GM18861 (cell line): Measurements from ENCODE around the gene TESPA1.
"Not testable (repeated sequence)": the region's sequence is repeated elsewhere in the genome, so short reads cannot be mapped to it uniquely, and the experiment has no call there.

Experiments
- ATAC-seq: cut with Tn5 transposase; IDR thresholded peaks from one replicate; pipeline ENCODE4 v1.9.1; 2021; ENCODE audit not compliant: unreplicated experiment

The TESPA1 gene

GRCh38 chr12:54949073-54949711, 35.4 kb downstream of the TESPA1 start:
- ATAC-seq, result no peak

DNA sequence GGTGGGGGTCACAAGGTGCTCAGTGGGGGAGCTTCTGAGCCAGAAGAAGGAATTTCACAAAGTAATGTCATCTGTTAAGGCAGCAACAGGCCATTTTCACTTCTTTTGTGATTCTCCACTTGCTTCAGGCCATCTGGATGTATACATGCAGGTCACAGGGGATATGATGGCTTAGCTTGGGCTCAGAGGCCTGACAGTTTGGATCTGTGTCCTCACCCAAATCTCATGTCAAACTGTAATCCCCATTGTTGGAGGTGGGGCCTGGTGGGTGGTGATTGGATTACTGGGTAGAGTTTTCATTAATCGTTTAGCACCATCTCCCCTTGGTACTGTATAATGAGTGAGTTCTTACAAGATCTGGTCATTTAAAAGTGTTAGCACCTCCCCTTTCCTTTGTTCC, 36.4 kb downstream of the TESPA1 start:
- ATAC-seq, result no peak

GRCh38 chr12:54945082-54945481, 39.5 kb downstream of the TESPA1 start:
- no peak for ATAC-seq

GRCh38 chr12:54943292-54943691, 41.3 kb downstream of the TESPA1 start:
- not testable (repeated sequence) for ATAC-seq

GRCh38 chr12:54941659-54942058, 42.9 kb downstream of the TESPA1 start:
- ATAC-seq, result no peak

DNA sequence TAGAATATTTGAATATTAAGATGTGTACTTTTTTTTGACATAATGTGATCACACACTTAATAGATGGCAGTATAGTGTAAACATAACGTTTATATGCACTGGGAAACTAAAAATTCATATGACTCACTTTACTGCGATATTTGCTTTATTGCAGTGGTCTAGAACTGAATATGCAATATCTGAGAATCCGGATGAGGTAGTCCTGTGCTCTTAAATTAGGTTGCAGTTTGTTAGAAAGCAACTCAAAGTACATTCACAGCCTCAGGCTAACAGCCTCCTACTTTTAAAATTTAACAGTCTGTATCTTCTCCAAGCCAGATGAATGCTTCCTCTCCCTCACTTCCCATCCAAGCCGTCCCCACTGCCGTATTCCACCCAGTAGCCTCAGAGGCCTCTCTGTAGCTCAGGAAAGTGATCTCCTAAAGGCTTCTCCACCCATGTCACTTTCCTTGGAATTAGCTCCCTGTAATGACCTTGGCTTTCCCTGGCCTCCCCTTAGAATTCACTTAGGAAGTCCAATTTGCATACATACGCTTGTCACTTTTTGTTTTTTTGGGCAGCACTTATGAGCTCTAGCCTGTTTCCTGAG, 43.7 kb downstream of the TESPA1 start:
- no peak for ATAC-seq

DNA sequence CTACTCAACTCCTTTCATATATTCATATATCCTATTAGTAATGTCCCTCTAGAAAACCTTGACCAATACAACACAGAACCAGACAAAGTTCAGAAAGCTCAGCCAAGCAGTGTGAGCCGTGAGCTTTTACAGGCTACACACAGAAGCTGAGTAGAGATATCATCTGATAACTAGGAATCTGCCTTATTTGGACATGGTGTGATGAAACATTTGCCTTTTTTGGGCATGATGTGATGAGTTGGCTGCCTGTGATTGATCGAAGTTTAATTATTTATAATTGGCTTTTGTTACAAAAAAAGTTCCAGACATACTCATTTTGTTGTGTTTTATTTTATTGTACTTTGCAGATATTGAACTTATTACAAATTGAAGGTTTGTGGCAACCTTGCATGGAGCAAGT, 46.6 kb downstream of the TESPA1 start:
- ATAC-seq, result no peak

- ATAC-seq, result no peak
These were observed 47.2 kb downstream of the TESPA1 start for GRCh38 chr12:54937376-54937775.

DNA sequence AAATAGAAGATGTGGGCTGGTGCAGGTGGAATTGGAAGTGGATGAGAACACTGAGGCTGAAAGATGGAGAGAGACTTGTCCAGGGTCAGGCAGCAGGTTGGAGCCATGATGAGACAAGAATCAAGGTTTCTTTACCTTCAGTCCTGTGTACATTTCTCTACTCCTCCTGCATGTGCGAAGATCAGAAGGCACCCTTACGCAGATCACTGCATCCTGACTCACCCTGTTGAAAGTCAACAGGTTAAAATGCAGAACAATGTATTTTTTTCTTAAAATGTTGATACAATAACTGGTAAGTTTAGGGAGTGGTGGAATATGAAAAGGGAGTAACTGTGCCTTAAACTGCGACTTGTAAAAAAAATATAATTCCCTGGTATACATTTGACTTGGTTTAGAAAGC, 47.8 kb downstream of the TESPA1 start:
- no peak for ATAC-seq

DNA sequence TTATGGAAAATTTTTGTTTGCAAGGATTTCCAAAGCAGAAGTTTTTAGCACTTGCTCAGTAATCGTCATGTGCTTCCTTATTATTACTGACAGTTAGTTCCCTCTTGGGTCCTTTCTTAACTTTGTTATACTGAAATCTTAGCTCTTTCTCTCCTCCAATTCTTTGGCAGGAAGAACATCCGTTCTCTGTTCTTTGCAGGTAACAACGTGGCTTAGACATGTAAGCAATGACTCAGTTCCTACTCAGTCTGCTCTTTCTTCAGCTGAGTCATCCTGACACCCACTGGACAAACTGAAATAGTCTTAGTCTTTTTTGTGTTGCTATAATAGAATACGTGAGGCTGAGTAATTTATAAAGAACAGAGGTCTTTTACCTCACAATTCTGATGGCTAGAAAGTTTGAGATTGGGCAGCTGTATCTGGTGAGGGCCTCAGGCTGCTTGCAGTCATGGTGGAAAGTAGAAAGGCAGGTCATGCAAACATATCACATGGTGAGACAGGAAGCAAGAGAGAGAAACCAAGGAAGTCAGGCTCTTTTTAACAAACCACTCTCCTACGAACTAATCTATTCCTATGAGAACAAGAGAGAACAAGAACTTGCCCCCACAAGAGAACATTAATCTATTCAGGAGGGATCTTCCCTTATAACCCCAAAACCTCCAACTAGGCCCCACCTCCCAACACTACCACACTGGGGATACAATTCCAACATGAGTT, 49.2 kb downstream of the TESPA1 start:
- ATAC-seq, result peak; percentile 97

- no peak for ATAC-seq
These were observed 50.1 kb downstream of the TESPA1 start for GRCh38 chr12:54934419-54934818.

- ATAC-seq, result peak; percentile 37
These were observed 51.2 kb downstream of the TESPA1 start for GRCh38 chr12:54933376-54933775.

GRCh38 chr12:54932691-54933090, 51.9 kb downstream of the TESPA1 start:
- ATAC-seq, result no peak

GRCh38 chr12:54932038-54932437, 52.5 kb downstream of the TESPA1 start:
- no peak for ATAC-seq

GRCh38 chr12:54929998-54930397, 54.6 kb downstream of the TESPA1 start:
- ATAC-seq, result no peak

DNA sequence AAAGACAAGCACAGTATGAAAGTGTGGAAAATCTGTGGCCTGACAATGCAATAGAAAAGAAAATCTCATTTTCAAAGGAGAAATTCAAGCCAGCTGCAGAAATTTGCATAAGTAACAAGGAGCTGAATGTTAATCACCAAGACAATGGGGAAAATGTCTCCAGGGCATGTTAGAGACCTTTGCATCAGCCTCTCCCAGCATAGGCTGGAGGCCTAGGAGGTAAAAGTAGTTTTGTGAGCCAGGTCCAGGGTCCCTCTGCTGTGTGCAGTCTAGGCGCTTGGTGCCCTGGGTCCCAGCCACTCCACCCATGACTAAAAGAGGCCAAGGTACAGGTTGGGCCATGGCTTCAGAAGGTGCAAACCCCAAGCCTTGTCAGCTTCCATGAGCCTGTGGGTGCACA, 58.3 kb downstream of the TESPA1 start:
- ATAC-seq, result no peak

- no peak for ATAC-seq
These were observed 59.4 kb downstream of the TESPA1 start for GRCh38 chr12:54924972-54925707.

DNA sequence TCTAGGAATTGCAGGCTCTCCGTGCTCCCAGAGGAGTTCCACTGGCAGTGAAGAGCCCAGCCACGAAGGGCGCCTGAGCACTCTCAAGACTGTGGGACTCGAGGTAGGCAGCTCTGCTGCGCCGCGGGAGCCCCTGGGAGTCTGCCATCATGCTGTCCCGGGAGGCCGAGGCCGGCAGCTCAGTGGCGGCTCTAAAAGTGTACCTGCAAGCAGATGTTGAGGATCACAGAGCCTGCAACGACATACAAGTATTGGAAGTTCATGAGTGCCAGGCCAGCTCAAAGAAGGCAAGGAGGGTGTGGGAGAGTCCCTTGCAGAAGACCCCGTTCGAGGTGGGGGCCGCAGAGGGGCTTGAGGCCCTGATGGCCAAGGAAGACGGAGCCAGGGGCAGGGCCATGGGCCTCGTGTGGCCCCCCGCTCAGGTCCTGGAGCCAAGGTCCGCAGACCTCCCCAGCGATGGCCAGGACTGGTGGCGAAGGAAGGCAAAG, 67.5 kb downstream of the TESPA1 start:
- ATAC-seq, result no peak
